ENCODE results near the gene SUCLG2.

Gene SUCLG2

GRCh38 chr3:67649681-67650080 lies 4.7 kb downstream of the SUCLG2 start:
- Histone ChIP-seq H3K56ac (ENCODE audit: low read length) (no peak overlapping the region), H3K36me3 (ENCODE audit: control insufficient read depth, insufficient read depth, low read length) (no peaks in the 10 kb centered on the region), H3K18ac (ENCODE audit: low read length) (no peak overlapping the region), H4K5ac (ENCODE audit: low read length) (no peak overlapping the region), H2BK120ac (ENCODE audit: low read depth, low read length) (no peak overlapping the region), H3K9ac (ENCODE audit: low read length) (no peak overlapping the region), H2AK5ac (ENCODE audit: low read length) (no peak overlapping the region), H3K23ac (ENCODE audit: low read length) (no peak overlapping the region), H3K27ac (ENCODE audit: low read depth, low read length) (no peak overlapping the region), H3K79me2 (ENCODE audit: control insufficient read depth, insufficient read depth, low read length) (no peaks in the 10 kb centered on the region), H2BK5ac (ENCODE audit: low read length) (no peak overlapping the region), H3K79me1 (ENCODE audit: low read length) (peaks cover 2% of the 10 kb centered on the region), H3K4me3 (ENCODE audit: low read length) (no peak overlapping the region), H3K27me3 (ENCODE audit: insufficient read depth, low read length, poor library complexity) (no peaks in the 10 kb centered on the region), H3K4me1 (ENCODE audit: control insufficient read depth, low read depth, low read length) (peaks cover 2% of the 10 kb centered on the region), H3K4me2 (ENCODE audit: low read length) (no peak overlapping the region), H4K8ac (ENCODE audit: low read depth, low read length) (no peak overlapping the region), H3K4ac (ENCODE audit: low read depth, low read length) (no peak overlapping the region), H2BK15ac (replicated peaks; ENCODE audit: low read depth) (no peak overlapping the region)
- WGBS (ENCODE audit: extremely low coverage, insufficient coverage, low lambda C conversion rate): no CpG with 5 or more reads among the region's 3 CpGs
- DNase-seq: no peak

- Histone ChIP-seq H4K8ac (ENCODE audit: low read depth, low read length) (no peak overlapping the region), H2AK5ac (ENCODE audit: low read length) (no peak overlapping the region), H3K4me2 (ENCODE audit: low read length) (no peak overlapping the region), H3K9ac (ENCODE audit: low read length) (no peak overlapping the region), H3K18ac (ENCODE audit: low read length) (no peak overlapping the region), H3K79me2 (ENCODE audit: control insufficient read depth, insufficient read depth, low read length) (no peaks in the 10 kb centered on the region), H3K36me3 (ENCODE audit: control insufficient read depth, insufficient read depth, low read length) (no peaks in the 10 kb centered on the region), H3K4me1 (ENCODE audit: control insufficient read depth, low read depth, low read length) (peaks cover 1% of the 10 kb centered on the region), H4K5ac (ENCODE audit: low read length) (no peak overlapping the region), H3K4me3 (ENCODE audit: low read length) (no peak overlapping the region), H3K23ac (ENCODE audit: low read length) (no peak overlapping the region), H3K27ac (ENCODE audit: low read depth, low read length) (no peak overlapping the region), H3K27me3 (ENCODE audit: insufficient read depth, low read length, poor library complexity) (no peaks in the 10 kb centered on the region), H3K4ac (ENCODE audit: low read depth, low read length) (no peak overlapping the region), H3K56ac (ENCODE audit: low read length) (no peak overlapping the region), H2BK120ac (ENCODE audit: low read depth, low read length) (no peak overlapping the region), H3K79me1 (ENCODE audit: low read length) (peaks cover 2% of the 10 kb centered on the region), H2BK15ac (replicated peaks; ENCODE audit: low read depth) (no peak overlapping the region), H2BK5ac (ENCODE audit: low read length) (no peak overlapping the region)
- no peak for DNase-seq
- no CpG with 5 or more reads among the region's 4 CpGs for WGBS (ENCODE audit: extremely low coverage, insufficient coverage, low lambda C conversion rate)
Observed at GRCh38 chr3:67648701-67649100, 5.7 kb downstream of the SUCLG2 start.

DNA sequence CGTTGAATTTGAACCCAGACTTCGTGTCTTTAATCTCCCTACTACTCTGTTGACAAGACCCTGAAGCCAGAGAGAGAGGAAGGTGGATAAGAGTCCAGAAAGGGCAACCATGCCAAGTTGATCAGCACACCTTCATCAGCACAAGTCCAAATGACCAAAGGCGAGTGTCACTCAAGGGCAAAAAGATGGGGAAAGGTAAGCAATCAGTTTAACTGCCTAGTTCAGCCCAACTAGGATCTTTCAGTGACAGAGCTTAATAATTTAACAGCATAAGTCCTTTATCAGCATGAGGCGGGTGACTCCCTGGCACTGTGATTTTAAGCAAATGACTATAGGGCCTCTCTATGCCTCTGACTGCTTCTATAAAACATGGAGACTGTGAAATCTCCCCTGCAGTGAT lies 6.2 kb downstream of the SUCLG2 start:
- Histone ChIP-seq H3K27me3 (ENCODE audit: insufficient read depth, low read length, poor library complexity) (no peaks in the 10 kb centered on the region), H4K5ac (ENCODE audit: low read length) (no peak overlapping the region), H2BK5ac (ENCODE audit: low read length) (no peak overlapping the region), H2BK15ac (replicated peaks; ENCODE audit: low read depth) (no peak overlapping the region), H3K79me1 (ENCODE audit: low read length) (peaks cover 2% of the 10 kb centered on the region), H3K23ac (ENCODE audit: low read length) (no peak overlapping the region), H3K79me2 (ENCODE audit: control insufficient read depth, insufficient read depth, low read length) (no peaks in the 10 kb centered on the region), H3K4ac (ENCODE audit: low read depth, low read length) (no peak overlapping the region), H3K9ac (ENCODE audit: low read length) (no peak overlapping the region), H2BK120ac (ENCODE audit: low read depth, low read length) (no peak overlapping the region), H3K4me3 (ENCODE audit: low read length) (no peak overlapping the region), H2AK5ac (ENCODE audit: low read length) (no peak overlapping the region), H3K56ac (ENCODE audit: low read length) (no peak overlapping the region), H3K27ac (ENCODE audit: low read depth, low read length) (no peak overlapping the region), H4K8ac (ENCODE audit: low read depth, low read length) (no peak overlapping the region), H3K36me3 (ENCODE audit: control insufficient read depth, insufficient read depth, low read length) (no peaks in the 10 kb centered on the region), H3K4me2 (ENCODE audit: low read length) (no peak overlapping the region), H3K18ac (ENCODE audit: low read length) (no peak overlapping the region), H3K4me1 (ENCODE audit: control insufficient read depth, low read depth, low read length) (no peaks in the 10 kb centered on the region)
- WGBS (ENCODE audit: extremely low coverage, insufficient coverage, low lambda C conversion rate): no CpG with 5 or more reads among the region's 4 CpGs
- DNase-seq: no peak

- WGBS (ENCODE audit: extremely low coverage, insufficient coverage, low lambda C conversion rate): no CpG with 5 or more reads among the region's 5 CpGs
- no peak overlapping the region for H3K27ac ChIP-seq (ENCODE audit: low read depth, low read length)
Observed at GRCh38 chr3:67647390-67647878, 7.0 kb downstream of the SUCLG2 start.

GRCh38 chr3:67646586-67647234 lies 7.7 kb downstream of the SUCLG2 start:
- no peak overlapping the region for H3K27ac ChIP-seq (ENCODE audit: low read depth, low read length)

More at GRCh38 chr3:67647390-67647878, 7.0 kb downstream of the SUCLG2 start:
- Histone ChIP-seq H3K4me3 (ENCODE audit: low read length) (no peak overlapping the region), H3K27me3 (ENCODE audit: insufficient read depth, low read length, poor library complexity) (no peaks in the 10 kb centered on the region), H2AK5ac (ENCODE audit: low read length) (no peak overlapping the region), H3K18ac (ENCODE audit: low read length) (no peak overlapping the region), H3K79me1 (ENCODE audit: low read length) (peaks cover 2% of the 10 kb centered on the region), H3K56ac (ENCODE audit: low read length) (no peak overlapping the region), H3K4me2 (ENCODE audit: low read length) (no peak overlapping the region), H3K23ac (ENCODE audit: low read length) (no peak overlapping the region), H3K79me2 (ENCODE audit: control insufficient read depth, insufficient read depth, low read length) (no peaks in the 10 kb centered on the region), H3K4me1 (ENCODE audit: control insufficient read depth, low read depth, low read length) (no peaks in the 10 kb centered on the region), H4K5ac (ENCODE audit: low read length) (no peak overlapping the region), H3K9ac (ENCODE audit: low read length) (no peak overlapping the region), H3K4ac (ENCODE audit: low read depth, low read length) (no peak overlapping the region), H2BK5ac (ENCODE audit: low read length) (no peak overlapping the region), H2BK120ac (ENCODE audit: low read depth, low read length) (no peak overlapping the region), H2BK15ac (replicated peaks; ENCODE audit: low read depth) (no peak overlapping the region), H4K8ac (ENCODE audit: low read depth, low read length) (no peak overlapping the region), H3K36me3 (ENCODE audit: control insufficient read depth, insufficient read depth, low read length) (no peaks in the 10 kb centered on the region)
- no peak for DNase-seq

DNA sequence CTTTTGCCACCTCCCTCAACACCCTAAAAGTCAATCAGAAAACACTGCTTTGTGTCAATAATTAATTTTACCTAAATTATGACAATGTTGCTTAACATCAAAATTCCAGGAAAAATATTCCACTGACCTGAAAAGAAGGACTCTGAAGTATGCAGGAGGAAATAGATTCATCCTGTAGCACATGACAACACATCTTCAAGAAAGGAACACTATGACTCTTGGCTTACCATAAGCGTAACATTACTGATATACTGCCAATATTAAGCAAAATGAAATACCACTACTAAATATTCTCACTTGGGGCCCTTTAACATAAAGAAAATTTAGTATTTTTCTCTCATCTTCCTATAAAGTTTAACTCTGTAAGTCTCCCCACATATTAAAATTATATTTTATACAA lies 9.6 kb downstream of the SUCLG2 start:
- H2BK120ac ChIP-seq (ENCODE audit: low read depth, low read length): no peak overlapping the region
- H2BK15ac ChIP-seq (replicated peaks; ENCODE audit: low read depth): no peak overlapping the region
- H3K4ac ChIP-seq (ENCODE audit: low read depth, low read length): no peak overlapping the region
- H2AK5ac ChIP-seq (ENCODE audit: low read length): no peak overlapping the region
- H3K27ac ChIP-seq (ENCODE audit: low read depth, low read length): no peak overlapping the region
- no peak overlapping the region for H3K18ac ChIP-seq (ENCODE audit: low read length)
- no peaks in the 10 kb centered on the region for H3K4me1 ChIP-seq (ENCODE audit: control insufficient read depth, low read depth, low read length)
- no peaks in the 10 kb centered on the region for H3K79me2 ChIP-seq (ENCODE audit: control insufficient read depth, insufficient read depth, low read length)
- DNase-seq: no peak
- no peak overlapping the region for H2BK5ac ChIP-seq (ENCODE audit: low read length)
- no peak overlapping the region for H4K8ac ChIP-seq (ENCODE audit: low read depth, low read length)
- no peaks in the 10 kb centered on the region for H3K36me3 ChIP-seq (ENCODE audit: control insufficient read depth, insufficient read depth, low read length)
- no peak overlapping the region for H3K9ac ChIP-seq (ENCODE audit: low read length)
- WGBS (ENCODE audit: extremely low coverage, insufficient coverage, low lambda C conversion rate): no CpG with 5 or more reads among the region's 1 CpG
- no peak overlapping the region for H3K4me3 ChIP-seq (ENCODE audit: low read length)
- no peak overlapping the region for H4K5ac ChIP-seq (ENCODE audit: low read length)
- H3K23ac ChIP-seq (ENCODE audit: low read length): no peak overlapping the region
- H3K79me1 ChIP-seq (ENCODE audit: low read length): peaks cover 1% of the 10 kb centered on the region
- H3K27me3 ChIP-seq (ENCODE audit: insufficient read depth, low read length, poor library complexity): no peaks in the 10 kb centered on the region
- H3K4me2 ChIP-seq (ENCODE audit: low read length): no peak overlapping the region
- no peak overlapping the region for H3K56ac ChIP-seq (ENCODE audit: low read length)

More at GRCh38 chr3:67646586-67647234, 7.7 kb downstream of the SUCLG2 start:
- no peak overlapping the region for H2AK5ac ChIP-seq (ENCODE audit: low read length)
- no peak overlapping the region for H3K18ac ChIP-seq (ENCODE audit: low read length)
- no CpG with 5 or more reads among the region's 8 CpGs for WGBS (ENCODE audit: extremely low coverage, insufficient coverage, low lambda C conversion rate)
- H3K27me3 ChIP-seq (ENCODE audit: insufficient read depth, low read length, poor library complexity): no peaks in the 10 kb centered on the region
- H3K79me2 ChIP-seq (ENCODE audit: control insufficient read depth, insufficient read depth, low read length): no peaks in the 10 kb centered on the region
- no peak overlapping the region for H2BK120ac ChIP-seq (ENCODE audit: low read depth, low read length)
- no peak overlapping the region for H3K4ac ChIP-seq (ENCODE audit: low read depth, low read length)
- peaks cover 2% of the 10 kb centered on the region for H3K79me1 ChIP-seq (ENCODE audit: low read length)
- no peaks in the 10 kb centered on the region for H3K36me3 ChIP-seq (ENCODE audit: control insufficient read depth, insufficient read depth, low read length)
- H3K4me2 ChIP-seq (ENCODE audit: low read length): no peak overlapping the region
- no peak overlapping the region for H2BK5ac ChIP-seq (ENCODE audit: low read length)
- H3K9ac ChIP-seq (ENCODE audit: low read length): no peak overlapping the region
- no peak overlapping the region for H4K8ac ChIP-seq (ENCODE audit: low read depth, low read length)
- no peak overlapping the region for H3K4me3 ChIP-seq (ENCODE audit: low read length)
- no peak overlapping the region for H2BK15ac ChIP-seq (replicated peaks; ENCODE audit: low read depth)
- H3K23ac ChIP-seq (ENCODE audit: low read length): no peak overlapping the region
- no peak overlapping the region for H3K56ac ChIP-seq (ENCODE audit: low read length)
- no peak for DNase-seq
- no peak overlapping the region for H4K5ac ChIP-seq (ENCODE audit: low read length)
- H3K4me1 ChIP-seq (ENCODE audit: control insufficient read depth, low read depth, low read length): no peaks in the 10 kb centered on the region
